ENCODE results near the gene SSC4D. TPM values are rescaled to one million over a fixed set of nuclear protein-coding genes. Genes with fewer than 3 reads are reported as not detected.
A peak's percentile ranks its signal among the peaks of the same experiment; 100 is the strongest.
"Not testable (repeated sequence)": the region's sequence is repeated elsewhere in the genome, so short reads cannot be mapped to it uniquely, and the experiment has no call there.

SSC4D gene
- polyA plus RNA-seq, 1 donor from 2014 or later = 2.5 TPM

- H2AFZ ChIP-seq (ENCODE audit: low read depth, low read length); H3K36me3 ChIP-seq (ENCODE audit: insufficient read depth, low read length); H3K4me2 ChIP-seq (ENCODE audit: low read length); H3K27me3 ChIP-seq (ENCODE audit: insufficient read depth, low read depth, low read length); H3K9me2 ChIP-seq (ENCODE audit: insufficient read depth, low read length); H3K9ac ChIP-seq (ENCODE audit: low read length); H3K27ac ChIP-seq (ENCODE audit: low read length); H3K9me3 ChIP-seq (ENCODE audit: low read length); H4K20me1 ChIP-seq (ENCODE audit: insufficient read depth); H3F3A ChIP-seq (ENCODE audit: insufficient read depth, low read length, poor library complexity, severe bottlenecking); H3K79me2 ChIP-seq (replicated peaks; ENCODE audit: insufficient read depth, low read length); H3K4me3 ChIP-seq (ENCODE audit: low read length): not testable (repeated sequence)
Observed at GRCh38 chr7:76442664-76443446, 33.4 kb upstream of the SSC4D start.

- not testable (repeated sequence) for H3K27me3 ChIP-seq (ENCODE audit: insufficient read depth, low read depth, low read length); H3K9me3 ChIP-seq (ENCODE audit: low read length); H3F3A ChIP-seq (ENCODE audit: insufficient read depth, low read length, poor library complexity, severe bottlenecking); H4K20me1 ChIP-seq (ENCODE audit: insufficient read depth); H3K36me3 ChIP-seq (ENCODE audit: insufficient read depth, low read length); H3K9ac ChIP-seq (ENCODE audit: low read length); H3K4me2 ChIP-seq (ENCODE audit: low read length); H3K27ac ChIP-seq (ENCODE audit: low read length); H2AFZ ChIP-seq (ENCODE audit: low read depth, low read length); H3K79me2 ChIP-seq (replicated peaks; ENCODE audit: insufficient read depth, low read length); H3K4me3 ChIP-seq (ENCODE audit: low read length); H3K9me2 ChIP-seq (ENCODE audit: insufficient read depth, low read length)
Observed at GRCh38 chr7:76441792-76442191, 32.3 kb upstream of the SSC4D start.

GRCh38 chr7:76440404-76440803 lies 30.9 kb upstream of the SSC4D start:
- not testable (repeated sequence) for H3F3A ChIP-seq (ENCODE audit: insufficient read depth, low read length, poor library complexity, severe bottlenecking); H3K9ac ChIP-seq (ENCODE audit: low read length); H3K9me2 ChIP-seq (ENCODE audit: insufficient read depth, low read length); H3K4me3 ChIP-seq (ENCODE audit: low read length); H4K20me1 ChIP-seq (ENCODE audit: insufficient read depth); H3K27ac ChIP-seq (ENCODE audit: low read length); H3K36me3 ChIP-seq (ENCODE audit: insufficient read depth, low read length); H3K9me3 ChIP-seq (ENCODE audit: low read length); H3K27me3 ChIP-seq (ENCODE audit: insufficient read depth, low read depth, low read length); H3K79me2 ChIP-seq (replicated peaks; ENCODE audit: insufficient read depth, low read length); H2AFZ ChIP-seq (ENCODE audit: low read depth, low read length); H3K4me2 ChIP-seq (ENCODE audit: low read length)

- not testable (repeated sequence) for H2AFZ ChIP-seq (ENCODE audit: low read depth, low read length); H3K9me2 ChIP-seq (ENCODE audit: insufficient read depth, low read length); H3K27ac ChIP-seq (ENCODE audit: low read length); H3K9me3 ChIP-seq (ENCODE audit: low read length); H3F3A ChIP-seq (ENCODE audit: insufficient read depth, low read length, poor library complexity, severe bottlenecking); H3K9ac ChIP-seq (ENCODE audit: low read length); H3K4me3 ChIP-seq (ENCODE audit: low read length); H3K4me2 ChIP-seq (ENCODE audit: low read length); H3K36me3 ChIP-seq (ENCODE audit: insufficient read depth, low read length); H3K79me2 ChIP-seq (replicated peaks; ENCODE audit: insufficient read depth, low read length); H3K27me3 ChIP-seq (ENCODE audit: insufficient read depth, low read depth, low read length); H4K20me1 ChIP-seq (ENCODE audit: insufficient read depth)
Observed at GRCh38 chr7:76439120-76439888, 29.8 kb upstream of the SSC4D start.

GRCh38 chr7:76437873-76438272 lies 28.4 kb upstream of the SSC4D start:
- H3K4me2 ChIP-seq (ENCODE audit: low read length); H4K20me1 ChIP-seq (ENCODE audit: insufficient read depth); H2AFZ ChIP-seq (ENCODE audit: low read depth, low read length); H3K9me2 ChIP-seq (ENCODE audit: insufficient read depth, low read length); H3K79me2 ChIP-seq (replicated peaks; ENCODE audit: insufficient read depth, low read length); H3K27me3 ChIP-seq (ENCODE audit: insufficient read depth, low read depth, low read length); H3K4me3 ChIP-seq (ENCODE audit: low read length); H3K9ac ChIP-seq (ENCODE audit: low read length); H3F3A ChIP-seq (ENCODE audit: insufficient read depth, low read length, poor library complexity, severe bottlenecking); H3K9me3 ChIP-seq (ENCODE audit: low read length); H3K27ac ChIP-seq (ENCODE audit: low read length); H3K36me3 ChIP-seq (ENCODE audit: insufficient read depth, low read length): not testable (repeated sequence)
- TF ChIP-seq RAD21 (conservative IDR thresholded peaks at IDR 0.05) (peak; percentile 47), CTCF (IDR thresholded peaks at IDR 0.05; ENCODE audit: poor library complexity, severe bottlenecking) (peak; percentile 50), SMC3 (conservative IDR thresholded peaks at IDR 0.05; ENCODE audit: poor library complexity) (peak; percentile 55)
